ENCODE results near the gene TIFAB. TPM values are rescaled to one million over a fixed set of nuclear protein-coding genes. Genes with fewer than 3 reads are reported as not detected.
A peak's percentile ranks its signal among the peaks of the same experiment; 100 is the strongest.

Gene TIFAB
- total RNA-seq, 1 experiment from 2014 or later, result not detected

- no peak for DNase-seq
- H3K36me3 ChIP-seq (replicated peaks; ENCODE audit: control insufficient read depth, insufficient read depth, low read length), result no peaks in the 10 kb centered on the region
- H3K4me3 ChIP-seq (ENCODE audit: insufficient read depth, low read depth, low read length), result no peak overlapping the region
- peaks cover 2% of the 10 kb centered on the region; the same call in 1 of the 2 replicates for H3K27me3 ChIP-seq (ENCODE audit: control insufficient read depth, insufficient read depth, low read length)
Measured at GRCh38 chr5:135446206-135446605, 5.9 kb downstream of the TIFAB start.

- no peaks in the 10 kb centered on the region for H3K36me3 ChIP-seq (replicated peaks; ENCODE audit: control insufficient read depth, insufficient read depth, low read length)
- H3K27me3 ChIP-seq (ENCODE audit: control insufficient read depth, insufficient read depth, low read length), result peaks cover 2% of the 10 kb centered on the region; the same call in 1 of the 2 replicates
- DNase-seq, result no peak
- H3K4me3 ChIP-seq (ENCODE audit: insufficient read depth, low read depth, low read length), result no peak overlapping the region
Measured at GRCh38 chr5:135445306-135445985, 6.7 kb downstream of the TIFAB start.

GRCh38 chr5:135444881-135445280, 7.3 kb downstream of the TIFAB start:
- DNase-seq, result no peak
- Histone ChIP-seq H3K27me3 (ENCODE audit: control insufficient read depth, insufficient read depth, low read length) (no peaks in the 10 kb centered on the region; the same call in 1 of the 2 replicates), H3K4me3 (ENCODE audit: insufficient read depth, low read depth, low read length) (no peak overlapping the region), H3K36me3 (replicated peaks; ENCODE audit: control insufficient read depth, insufficient read depth, low read length) (no peaks in the 10 kb centered on the region)

GRCh38 chr5:135444360-135444759, 7.8 kb downstream of the TIFAB start:
- Histone ChIP-seq H3K4me3 (ENCODE audit: insufficient read depth, low read depth, low read length) (no peak overlapping the region), H3K27me3 (ENCODE audit: control insufficient read depth, insufficient read depth, low read length) (no peaks in the 10 kb centered on the region), H3K36me3 (replicated peaks; ENCODE audit: control insufficient read depth, insufficient read depth, low read length) (no peaks in the 10 kb centered on the region)
- DNase-seq, result no peak

GRCh38 chr5:135443161-135443960, 8.8 kb downstream of the TIFAB start:
- Histone ChIP-seq H3K27me3 (ENCODE audit: control insufficient read depth, insufficient read depth, low read length) (no peaks in the 10 kb centered on the region), H3K4me3 (ENCODE audit: insufficient read depth, low read depth, low read length) (no peak overlapping the region), H3K36me3 (replicated peaks; ENCODE audit: control insufficient read depth, insufficient read depth, low read length) (no peaks in the 10 kb centered on the region)
- DNase-seq, result no peak

GRCh38 chr5:135442431-135443160, 9.6 kb downstream of the TIFAB start:
- Histone ChIP-seq H3K4me3 (ENCODE audit: insufficient read depth, low read depth, low read length) (no peak overlapping the region), H3K27me3 (ENCODE audit: control insufficient read depth, insufficient read depth, low read length) (no peaks in the 10 kb centered on the region), H3K36me3 (replicated peaks; ENCODE audit: control insufficient read depth, insufficient read depth, low read length) (no peaks in the 10 kb centered on the region)
- peak; percentile 2 for DNase-seq

- Histone ChIP-seq H3K36me3 (replicated peaks; ENCODE audit: control insufficient read depth, insufficient read depth, low read length) (no peaks in the 10 kb centered on the region), H3K4me3 (ENCODE audit: insufficient read depth, low read depth, low read length) (no peak overlapping the region)
- peak; percentile 2 for DNase-seq
Measured at GRCh38 chr5:135441919-135442318, 10.2 kb downstream of the TIFAB start.

GRCh38 chr5:135441350-135441831, 10.8 kb downstream of the TIFAB start:
- peak; percentile 4 for DNase-seq
- Histone ChIP-seq H3K36me3 (replicated peaks; ENCODE audit: control insufficient read depth, insufficient read depth, low read length) (no peaks in the 10 kb centered on the region), H3K4me3 (ENCODE audit: insufficient read depth, low read depth, low read length) (no peak overlapping the region), H3K27me3 (ENCODE audit: control insufficient read depth, insufficient read depth, low read length) (no peaks in the 10 kb centered on the region)

More at GRCh38 chr5:135441919-135442318, 10.2 kb downstream of the TIFAB start:
- H3K27me3 ChIP-seq (ENCODE audit: control insufficient read depth, insufficient read depth, low read length), result no peaks in the 10 kb centered on the region

GRCh38 chr5:135440916-135441315, 11.2 kb downstream of the TIFAB start:
- Histone ChIP-seq H3K36me3 (replicated peaks; ENCODE audit: control insufficient read depth, insufficient read depth, low read length) (no peaks in the 10 kb centered on the region), H3K27me3 (ENCODE audit: control insufficient read depth, insufficient read depth, low read length) (no peaks in the 10 kb centered on the region), H3K4me3 (ENCODE audit: insufficient read depth, low read depth, low read length) (no peak overlapping the region)
- DNase-seq, result peak; percentile 5

- DNase-seq, result peak; percentile 28
- no peak overlapping the region for H3K4me3 ChIP-seq (ENCODE audit: insufficient read depth, low read depth, low read length)
- no peaks in the 10 kb centered on the region for H3K27me3 ChIP-seq (ENCODE audit: control insufficient read depth, insufficient read depth, low read length)
- H3K36me3 ChIP-seq (replicated peaks; ENCODE audit: control insufficient read depth, insufficient read depth, low read length), result no peaks in the 10 kb centered on the region
Measured at GRCh38 chr5:135439231-135440205, 12.6 kb downstream of the TIFAB start.

- Histone ChIP-seq H3K4me3 (ENCODE audit: insufficient read depth, low read depth, low read length) (no peak overlapping the region), H3K27me3 (ENCODE audit: control insufficient read depth, insufficient read depth, low read length) (no peaks in the 10 kb centered on the region), H3K36me3 (replicated peaks; ENCODE audit: control insufficient read depth, insufficient read depth, low read length) (no peaks in the 10 kb centered on the region)
- DNase-seq, result peak; percentile 15
Measured at GRCh38 chr5:135438636-135439221, 13.4 kb downstream of the TIFAB start.

GRCh38 chr5:135437796-135438560, 14.2 kb downstream of the TIFAB start:
- H3K36me3 ChIP-seq (replicated peaks; ENCODE audit: control insufficient read depth, insufficient read depth, low read length), result no peaks in the 10 kb centered on the region
- no peaks in the 10 kb centered on the region for H3K27me3 ChIP-seq (ENCODE audit: control insufficient read depth, insufficient read depth, low read length)
- H3K4me3 ChIP-seq (ENCODE audit: insufficient read depth, low read depth, low read length), result no peak overlapping the region
- peak; percentile 13 for DNase-seq

GRCh38 chr5:135437422-135437795, 14.7 kb downstream of the TIFAB start:
- Histone ChIP-seq H3K4me3 (ENCODE audit: insufficient read depth, low read depth, low read length) (no peak overlapping the region), H3K27me3 (ENCODE audit: control insufficient read depth, insufficient read depth, low read length) (no peaks in the 10 kb centered on the region), H3K36me3 (replicated peaks; ENCODE audit: control insufficient read depth, insufficient read depth, low read length) (no peaks in the 10 kb centered on the region)
- DNase-seq, result peak; percentile 13

All from H7 (cell line).